ENCODE measurements around the gene G3BP1.

DNA sequence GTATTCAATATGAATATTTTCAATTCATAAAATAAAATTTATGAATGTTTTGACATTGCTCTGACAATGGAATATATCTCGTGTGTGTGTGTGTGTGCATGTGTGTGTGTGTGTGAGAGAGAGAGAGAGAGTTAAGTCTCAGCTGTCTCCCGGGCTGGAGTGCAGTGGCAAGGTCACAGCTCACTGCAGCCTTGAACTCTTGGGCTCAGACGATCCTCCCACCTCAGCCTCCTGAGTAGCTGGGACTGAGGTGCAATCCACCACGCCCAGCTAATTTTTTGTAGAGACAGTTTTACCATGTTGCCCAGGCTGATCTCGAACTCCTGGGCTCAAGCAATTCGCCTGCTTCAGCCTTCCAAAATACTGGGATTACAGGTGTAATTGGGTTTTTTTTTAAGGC, 16.1 kb downstream of the G3BP1 start:
- TF ChIP-seq, protein P1, sequence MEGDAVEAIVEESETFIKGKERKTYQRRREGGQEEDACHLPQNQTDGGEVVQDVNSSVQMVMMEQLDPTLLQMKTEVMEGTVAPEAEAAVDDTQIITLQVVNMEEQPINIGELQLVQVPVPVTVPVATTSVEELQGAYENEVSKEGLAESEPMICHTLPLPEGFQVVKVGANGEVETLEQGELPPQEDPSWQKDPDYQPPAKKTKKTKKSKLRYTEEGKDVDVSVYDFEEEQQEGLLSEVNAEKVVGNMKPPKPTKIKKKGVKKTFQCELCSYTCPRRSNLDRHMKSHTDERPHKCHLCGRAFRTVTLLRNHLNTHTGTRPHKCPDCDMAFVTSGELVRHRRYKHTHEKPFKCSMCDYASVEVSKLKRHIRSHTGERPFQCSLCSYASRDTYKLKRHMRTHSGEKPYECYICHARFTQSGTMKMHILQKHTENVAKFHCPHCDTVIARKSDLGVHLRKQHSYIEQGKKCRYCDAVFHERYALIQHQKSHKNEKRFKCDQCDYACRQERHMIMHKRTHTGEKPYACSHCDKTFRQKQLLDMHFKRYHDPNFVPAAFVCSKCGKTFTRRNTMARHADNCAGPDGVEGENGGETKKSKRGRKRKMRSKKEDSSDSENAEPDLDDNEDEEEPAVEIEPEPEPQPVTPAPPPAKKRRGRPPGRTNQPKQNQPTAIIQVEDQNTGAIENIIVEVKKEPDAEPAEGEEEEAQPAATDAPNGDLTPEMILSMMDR (IDR thresholded peaks at IDR 0.05; ENCODE audit: low read depth, low read length, missing input control): no peak
- no peak for TF ChIP-seq HNF4A (conservative IDR thresholded peaks at IDR 0.05)
- TF ChIP-seq, protein P2, sequence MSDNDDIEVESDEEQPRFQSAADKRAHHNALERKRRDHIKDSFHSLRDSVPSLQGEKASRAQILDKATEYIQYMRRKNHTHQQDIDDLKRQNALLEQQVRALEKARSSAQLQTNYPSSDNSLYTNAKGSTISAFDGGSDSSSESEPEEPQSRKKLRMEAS (IDR thresholded peaks at IDR 0.05): no peak
- TF ChIP-seq, protein P3, sequence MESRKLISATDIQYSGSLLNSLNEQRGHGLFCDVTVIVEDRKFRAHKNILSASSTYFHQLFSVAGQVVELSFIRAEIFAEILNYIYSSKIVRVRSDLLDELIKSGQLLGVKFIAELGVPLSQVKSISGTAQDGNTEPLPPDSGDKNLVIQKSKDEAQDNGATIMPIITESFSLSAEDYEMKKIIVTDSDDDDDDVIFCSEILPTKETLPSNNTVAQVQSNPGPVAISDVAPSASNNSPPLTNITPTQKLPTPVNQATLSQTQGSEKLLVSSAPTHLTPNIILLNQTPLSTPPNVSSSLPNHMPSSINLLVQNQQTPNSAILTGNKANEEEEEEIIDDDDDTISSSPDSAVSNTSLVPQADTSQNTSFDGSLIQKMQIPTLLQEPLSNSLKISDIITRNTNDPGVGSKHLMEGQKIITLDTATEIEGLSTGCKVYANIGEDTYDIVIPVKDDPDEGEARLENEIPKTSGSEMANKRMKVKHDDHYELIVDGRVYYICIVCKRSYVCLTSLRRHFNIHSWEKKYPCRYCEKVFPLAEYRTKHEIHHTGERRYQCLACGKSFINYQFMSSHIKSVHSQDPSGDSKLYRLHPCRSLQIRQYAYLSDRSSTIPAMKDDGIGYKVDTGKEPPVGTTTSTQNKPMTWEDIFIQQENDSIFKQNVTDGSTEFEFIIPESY (IDR thresholded peaks at IDR 0.05): no peak
- TF ChIP-seq TAF1 (conservative IDR thresholded peaks at IDR 0.05): no peak
- TF ChIP-seq, protein P4, sequence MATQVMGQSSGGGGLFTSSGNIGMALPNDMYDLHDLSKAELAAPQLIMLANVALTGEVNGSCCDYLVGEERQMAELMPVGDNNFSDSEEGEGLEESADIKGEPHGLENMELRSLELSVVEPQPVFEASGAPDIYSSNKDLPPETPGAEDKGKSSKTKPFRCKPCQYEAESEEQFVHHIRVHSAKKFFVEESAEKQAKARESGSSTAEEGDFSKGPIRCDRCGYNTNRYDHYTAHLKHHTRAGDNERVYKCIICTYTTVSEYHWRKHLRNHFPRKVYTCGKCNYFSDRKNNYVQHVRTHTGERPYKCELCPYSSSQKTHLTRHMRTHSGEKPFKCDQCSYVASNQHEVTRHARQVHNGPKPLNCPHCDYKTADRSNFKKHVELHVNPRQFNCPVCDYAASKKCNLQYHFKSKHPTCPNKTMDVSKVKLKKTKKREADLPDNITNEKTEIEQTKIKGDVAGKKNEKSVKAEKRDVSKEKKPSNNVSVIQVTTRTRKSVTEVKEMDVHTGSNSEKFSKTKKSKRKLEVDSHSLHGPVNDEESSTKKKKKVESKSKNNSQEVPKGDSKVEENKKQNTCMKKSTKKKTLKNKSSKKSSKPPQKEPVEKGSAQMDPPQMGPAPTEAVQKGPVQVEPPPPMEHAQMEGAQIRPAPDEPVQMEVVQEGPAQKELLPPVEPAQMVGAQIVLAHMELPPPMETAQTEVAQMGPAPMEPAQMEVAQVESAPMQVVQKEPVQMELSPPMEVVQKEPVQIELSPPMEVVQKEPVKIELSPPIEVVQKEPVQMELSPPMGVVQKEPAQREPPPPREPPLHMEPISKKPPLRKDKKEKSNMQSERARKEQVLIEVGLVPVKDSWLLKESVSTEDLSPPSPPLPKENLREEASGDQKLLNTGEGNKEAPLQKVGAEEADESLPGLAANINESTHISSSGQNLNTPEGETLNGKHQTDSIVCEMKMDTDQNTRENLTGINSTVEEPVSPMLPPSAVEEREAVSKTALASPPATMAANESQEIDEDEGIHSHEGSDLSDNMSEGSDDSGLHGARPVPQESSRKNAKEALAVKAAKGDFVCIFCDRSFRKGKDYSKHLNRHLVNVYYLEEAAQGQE (IDR thresholded peaks at IDR 0.05): no peak
- no peak for TF ChIP-seq NR2F2 (IDR thresholded peaks at IDR 0.05)
- no peak for TF ChIP-seq RAD21 (IDR thresholded peaks at IDR 0.05)
- TF ChIP-seq YY1 (IDR thresholded peaks at IDR 0.05): no peak
